Skeletal muscle satellite cell (primary cell): ENCODE data around the gene PARD3.

ENCODE experiments used
- H3K27me3 ChIP-seq: 2 replicates; pipeline ENCODE4 v1.7.0; 2013; ENCODE audit warnings: low read length; ENCODE audit not compliant: control insufficient read depth, insufficient read depth
- H3K36me3 ChIP-seq: 2 replicates; pipeline ENCODE4 v1.7.0; 2013; ENCODE audit warnings: mild to moderate bottlenecking, control low read depth, low read length; ENCODE audit not compliant: insufficient read depth
- H3K4me1 ChIP-seq: 2 replicates; pipeline ENCODE4 v1.7.0; 2013; ENCODE audit warnings: low read length; ENCODE audit not compliant: control insufficient read depth, insufficient read depth
- H3K4me2 ChIP-seq: 2 replicates; pipeline ENCODE4 v1.7.0; 2013; ENCODE audit warnings: mild to moderate bottlenecking, low read length
- H3K4me3 ChIP-seq: 2 replicates; pipeline ENCODE4 v1.7.0; 2013; ENCODE audit warnings: low read length
- H3K9ac ChIP-seq: 2 replicates; pipeline ENCODE4 v1.7.0; 2013; ENCODE audit warnings: mild to moderate bottlenecking, low read depth, low read length, moderate library complexity
- H3K9me3 ChIP-seq: replicated peaks from 2 replicates; pipeline ENCODE4 v1.7.0; 2013; ENCODE audit warnings: mild to moderate bottlenecking, control low read depth, low read length

PARD3 gene

GRCh38 chr10:34207343-34207742 lies 607.8 kb downstream of the PARD3 start:
- no peak overlapping the region for H3K9ac ChIP-seq
- H3K36me3 ChIP-seq: no peaks in the 10 kb centered on the region
- H3K4me1 ChIP-seq: no peaks in the 10 kb centered on the region
- H3K27me3 ChIP-seq: no peaks in the 10 kb centered on the region
- no peaks in the 10 kb centered on the region for H3K9me3 ChIP-seq
- no peak overlapping the region for H3K4me3 ChIP-seq
- no peak overlapping the region for H3K4me2 ChIP-seq

- no peaks in the 10 kb centered on the region for H3K27me3 ChIP-seq
- no peaks in the 10 kb centered on the region for H3K36me3 ChIP-seq
- no peak overlapping the region for H3K9ac ChIP-seq
- no peaks in the 10 kb centered on the region for H3K9me3 ChIP-seq
- no peak overlapping the region for H3K4me2 ChIP-seq
- no peak overlapping the region for H3K4me3 ChIP-seq
- H3K4me1 ChIP-seq: no peaks in the 10 kb centered on the region
Measured at GRCh38 chr10:34206935-34207268, 608.2 kb downstream of the PARD3 start.

GRCh38 chr10:34206078-34206934 lies 608.8 kb downstream of the PARD3 start:
- Histone ChIP-seq H3K27me3 (no peaks in the 10 kb centered on the region), H3K9me3 (no peaks in the 10 kb centered on the region), H3K4me3 (no peak overlapping the region), H3K9ac (no peak overlapping the region), H3K36me3 (no peaks in the 10 kb centered on the region), H3K4me1 (no peaks in the 10 kb centered on the region), H3K4me2 (no peak overlapping the region)

- no peak overlapping the region for H3K9ac ChIP-seq
- H3K27me3 ChIP-seq: no peaks in the 10 kb centered on the region
- H3K9me3 ChIP-seq: no peaks in the 10 kb centered on the region
- H3K4me1 ChIP-seq: no peaks in the 10 kb centered on the region
- H3K4me2 ChIP-seq: no peak overlapping the region
- no peaks in the 10 kb centered on the region for H3K36me3 ChIP-seq
- H3K4me3 ChIP-seq: no peak overlapping the region
Measured at GRCh38 chr10:34205452-34205851, 609.6 kb downstream of the PARD3 start.

GRCh38 chr10:34203966-34204630 lies 611.0 kb downstream of the PARD3 start:
- no peaks in the 10 kb centered on the region for H3K4me1 ChIP-seq
- no peak overlapping the region for H3K4me3 ChIP-seq
- no peaks in the 10 kb centered on the region for H3K9me3 ChIP-seq
- H3K9ac ChIP-seq: no peak overlapping the region
- no peaks in the 10 kb centered on the region for H3K27me3 ChIP-seq
- H3K36me3 ChIP-seq: no peaks in the 10 kb centered on the region
- no peak overlapping the region for H3K4me2 ChIP-seq

GRCh38 chr10:34200355-34200901 lies 614.7 kb downstream of the PARD3 start:
- Histone ChIP-seq H3K9ac (no peak overlapping the region), H3K4me2 (no peak overlapping the region), H3K27me3 (no peaks in the 10 kb centered on the region), H3K9me3 (no peaks in the 10 kb centered on the region), H3K36me3 (no peaks in the 10 kb centered on the region), H3K4me3 (no peak overlapping the region), H3K4me1 (peaks cover 4% of the 10 kb centered on the region)

GRCh38 chr10:34198953-34199352 lies 616.1 kb downstream of the PARD3 start:
- Histone ChIP-seq H3K4me3 (no peak overlapping the region), H3K27me3 (no peaks in the 10 kb centered on the region), H3K9ac (no peak overlapping the region), H3K4me1 (peaks cover 4% of the 10 kb centered on the region), H3K4me2 (no peak overlapping the region), H3K36me3 (no peaks in the 10 kb centered on the region), H3K9me3 (no peaks in the 10 kb centered on the region)

DNA sequence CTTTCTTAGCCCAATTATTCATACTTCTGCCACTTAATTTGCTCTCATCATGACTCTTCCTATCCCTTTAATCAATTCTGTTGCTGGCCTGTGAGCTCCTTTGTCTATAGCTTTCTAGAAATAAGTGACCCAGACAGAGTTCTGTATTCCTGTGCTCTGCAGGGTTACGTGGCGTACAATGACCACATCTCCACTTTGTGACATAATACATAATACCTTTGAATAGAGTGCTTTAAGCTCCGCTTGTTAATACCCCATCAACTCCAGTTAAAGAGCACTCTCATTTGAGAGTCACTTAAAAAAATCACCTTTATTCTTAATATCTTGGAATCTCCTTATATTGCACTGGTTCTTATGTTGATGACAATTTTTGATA lies 619.0 kb downstream of the PARD3 start:
- Histone ChIP-seq H3K9ac (no peak overlapping the region), H3K27me3 (no peaks in the 10 kb centered on the region), H3K4me2 (no peak overlapping the region), H3K36me3 (no peaks in the 10 kb centered on the region), H3K4me3 (no peak overlapping the region), H3K4me1 (peaks cover 4% of the 10 kb centered on the region), H3K9me3 (no peaks in the 10 kb centered on the region)

GRCh38 chr10:34195364-34196057 lies 619.6 kb downstream of the PARD3 start:
- no peak overlapping the region for H3K9ac ChIP-seq
- H3K27me3 ChIP-seq: no peaks in the 10 kb centered on the region
- H3K4me2 ChIP-seq: no peak overlapping the region
- peaks cover 4% of the 10 kb centered on the region for H3K4me1 ChIP-seq
- H3K4me3 ChIP-seq: no peak overlapping the region
- H3K9me3 ChIP-seq: no peaks in the 10 kb centered on the region
- H3K36me3 ChIP-seq: no peaks in the 10 kb centered on the region

DNA sequence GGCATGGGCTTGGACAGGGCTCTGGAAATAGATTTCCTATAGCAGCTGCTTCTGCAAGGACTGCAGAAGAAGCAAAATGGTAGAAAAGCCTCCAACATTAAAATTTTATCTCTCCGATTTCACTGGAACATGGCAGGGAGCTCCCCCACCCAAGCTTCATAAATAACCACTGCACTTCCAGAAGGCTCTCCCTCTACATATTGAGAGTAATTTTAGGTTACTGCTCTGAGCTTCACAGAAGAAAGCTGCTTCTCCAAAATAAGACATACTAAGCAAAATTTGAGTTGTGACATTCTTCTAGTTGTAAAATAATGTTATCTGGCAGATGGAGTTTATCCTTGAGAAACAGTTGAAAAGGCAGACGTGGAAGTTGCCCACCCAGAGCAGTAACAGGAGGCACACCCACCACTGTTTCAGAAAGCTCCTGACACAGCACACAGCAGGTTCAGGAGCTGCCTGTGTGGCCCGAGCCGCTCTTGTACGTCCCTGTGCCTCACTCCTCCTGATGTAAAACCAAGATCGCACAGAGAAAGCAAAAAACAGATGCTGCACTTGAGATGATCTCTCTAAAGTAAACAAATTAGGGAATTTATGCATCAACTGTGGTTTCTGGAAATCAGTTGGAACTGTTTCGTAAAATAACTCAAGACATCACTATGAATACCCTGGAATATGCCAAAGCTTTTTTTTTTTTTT lies 621.0 kb downstream of the PARD3 start:
- no peak overlapping the region for H3K4me3 ChIP-seq
- peaks cover 4% of the 10 kb centered on the region for H3K4me1 ChIP-seq
- no peaks in the 10 kb centered on the region for H3K36me3 ChIP-seq
- H3K27me3 ChIP-seq: no peaks in the 10 kb centered on the region
- H3K9ac ChIP-seq: no peak overlapping the region
- no peaks in the 10 kb centered on the region for H3K9me3 ChIP-seq
- no peak overlapping the region for H3K4me2 ChIP-seq

DNA sequence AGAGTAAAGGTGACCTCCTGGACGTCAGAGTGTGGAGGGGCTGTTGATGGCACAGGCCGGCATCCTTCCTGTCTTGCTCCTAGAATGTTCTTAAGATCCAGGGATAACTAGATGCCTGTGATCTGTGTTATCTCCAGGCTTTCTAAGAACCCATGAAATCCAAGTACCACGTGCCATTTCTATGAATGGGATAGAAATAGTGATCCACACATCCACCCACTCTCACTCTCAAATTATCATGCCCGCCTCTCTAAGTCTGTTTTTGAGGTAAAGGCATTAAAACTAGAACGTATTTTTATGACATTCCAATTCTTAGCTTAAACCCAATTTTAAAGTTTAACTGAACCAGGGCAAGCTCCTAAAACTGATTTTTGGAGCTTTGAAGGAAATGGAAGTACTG lies 622.5 kb downstream of the PARD3 start:
- Histone ChIP-seq H3K9ac (no peak overlapping the region), H3K27me3 (no peaks in the 10 kb centered on the region), H3K36me3 (no peaks in the 10 kb centered on the region), H3K4me2 (no peak overlapping the region), H3K9me3 (no peaks in the 10 kb centered on the region), H3K4me1 (peaks cover 1% of the 10 kb centered on the region), H3K4me3 (no peak overlapping the region)
